Stimulated activated CD4-positive, alpha-beta T cell treated with anti-CD3 and anti-CD28 coated beads, Interleukin-2, amount 100 ng/mL, for 24 hours (primary cell): ENCODE data around the gene MINDY4.

Experiments used
- DNase-seq, 2 donors: peaks; one replicate each; pipeline ENCODE4 v3.0.0-alpha.2; 2020

Gene MINDY4

DNA sequence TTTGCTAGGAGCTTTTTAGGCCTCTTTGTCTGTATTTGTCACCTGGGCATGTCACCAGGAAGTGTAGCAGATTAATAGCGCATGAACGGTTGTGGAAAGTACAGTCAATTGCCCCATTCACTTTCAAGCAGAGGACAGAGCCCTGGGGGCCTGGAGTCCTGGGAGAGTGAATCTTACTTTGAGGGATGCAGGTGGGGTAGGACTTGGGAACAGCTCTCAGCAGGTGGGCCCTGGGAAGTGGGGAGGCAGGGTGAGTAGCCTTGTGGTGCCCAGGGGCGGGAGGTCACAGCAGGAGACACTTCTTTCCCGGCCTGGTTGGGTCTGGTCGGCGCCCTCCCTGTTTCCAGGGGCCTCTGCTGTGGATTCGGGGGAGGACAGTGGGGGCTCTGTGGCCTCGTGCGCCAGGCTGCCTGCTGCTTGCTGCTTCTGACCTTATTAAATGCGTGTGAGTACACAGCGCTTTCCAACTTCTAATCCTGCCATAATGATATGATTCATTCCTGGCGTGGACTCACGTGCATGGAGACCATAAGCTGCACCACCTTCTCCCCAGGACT is 88.8 kb downstream of the MINDY4 start:
- DNase-seq, result no peak

DNA sequence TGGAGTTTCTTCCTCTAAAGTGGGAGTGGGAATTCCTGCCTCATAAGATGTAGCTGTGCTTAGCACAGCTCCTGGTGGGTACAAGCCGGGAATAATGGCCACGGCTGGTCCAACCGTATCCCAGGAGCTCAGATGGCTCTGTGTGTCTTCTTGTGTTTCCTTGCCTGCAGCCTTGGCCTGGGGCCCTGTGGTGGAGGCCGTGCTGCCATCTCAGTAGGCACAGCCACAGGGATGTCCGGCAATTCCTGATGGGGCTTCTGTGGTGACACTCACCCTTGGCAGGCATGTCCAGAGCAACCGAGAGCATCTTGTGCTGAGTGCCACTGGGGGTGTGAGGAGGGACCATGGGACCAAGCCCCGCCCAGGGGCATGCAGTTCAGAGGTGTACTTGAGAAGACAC is 90.4 kb downstream of the MINDY4 start:
- DNase-seq, result no peak

DNA sequence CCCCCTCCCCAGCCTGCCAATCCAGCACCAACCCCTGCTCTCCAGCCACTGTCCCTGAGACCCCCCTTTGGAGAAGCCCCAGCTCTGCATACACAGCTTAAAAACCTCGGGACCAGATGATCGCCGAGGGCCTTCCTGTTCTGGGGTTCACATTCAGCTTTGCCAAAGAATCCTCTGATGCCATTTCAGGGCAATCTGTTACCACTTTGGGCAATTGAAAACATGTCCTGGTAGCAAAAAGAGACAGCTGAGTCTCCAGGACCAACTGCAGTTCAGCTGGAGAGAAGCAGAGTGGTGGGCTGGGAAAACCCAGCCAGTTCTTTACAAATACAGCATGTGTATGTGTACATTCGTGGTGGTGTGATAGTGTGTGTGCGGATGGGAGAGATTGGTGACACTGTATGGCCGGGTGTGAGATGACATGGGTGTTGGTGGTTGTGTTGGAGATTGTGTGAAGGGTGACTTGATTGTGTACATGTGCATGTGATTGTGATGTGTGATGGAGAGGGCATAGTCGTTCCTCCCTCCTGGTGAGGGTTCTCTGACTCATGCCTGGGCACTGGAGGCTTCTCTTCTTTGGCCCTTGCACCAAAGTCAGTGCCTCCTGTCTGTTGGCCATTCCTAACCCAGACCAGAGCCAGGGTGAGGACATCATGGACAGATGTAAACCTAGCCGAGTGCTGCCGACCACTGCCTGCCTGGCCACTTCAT is 91.9 kb downstream of the MINDY4 start:
- no peak for DNase-seq

DNA sequence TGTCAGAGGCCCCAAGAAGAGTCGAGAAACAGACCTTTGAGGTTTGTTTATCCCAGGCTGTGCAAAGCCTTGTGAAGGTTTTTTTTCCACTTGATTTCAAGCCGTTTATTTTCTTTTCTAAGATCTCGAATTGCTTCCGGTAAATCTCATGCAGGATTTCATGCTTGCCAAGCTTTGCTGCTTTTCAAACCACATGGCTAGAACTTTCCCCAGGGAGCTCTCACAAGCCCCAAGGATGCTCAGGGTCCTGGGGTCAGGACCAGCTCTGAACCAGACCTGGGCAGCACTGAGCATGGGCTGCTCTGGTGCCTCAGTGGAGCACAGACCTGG is 92.5 kb downstream of the MINDY4 start:
- DNase-seq, result no peak

DNA sequence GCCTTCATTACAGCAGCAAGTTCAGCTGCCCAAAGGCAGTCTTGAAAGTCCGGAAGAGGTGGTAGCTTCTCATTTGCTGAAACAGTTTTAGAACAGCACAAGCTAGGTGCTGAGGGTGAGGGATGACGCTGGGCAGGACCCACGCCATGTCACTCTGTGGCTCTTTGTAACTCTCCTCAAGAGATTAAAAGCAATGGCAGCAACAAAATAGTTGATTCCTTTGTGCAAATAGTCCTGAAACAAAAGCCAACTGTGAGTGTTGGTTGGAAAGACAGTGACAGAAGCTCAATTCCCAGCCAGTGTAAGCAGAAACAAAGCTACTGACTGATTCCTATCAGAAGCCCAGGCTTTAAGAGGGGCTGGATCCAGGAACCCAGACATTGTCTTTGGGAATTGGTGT is 92.9 kb downstream of the MINDY4 start:
- DNase-seq, result no peak

DNA sequence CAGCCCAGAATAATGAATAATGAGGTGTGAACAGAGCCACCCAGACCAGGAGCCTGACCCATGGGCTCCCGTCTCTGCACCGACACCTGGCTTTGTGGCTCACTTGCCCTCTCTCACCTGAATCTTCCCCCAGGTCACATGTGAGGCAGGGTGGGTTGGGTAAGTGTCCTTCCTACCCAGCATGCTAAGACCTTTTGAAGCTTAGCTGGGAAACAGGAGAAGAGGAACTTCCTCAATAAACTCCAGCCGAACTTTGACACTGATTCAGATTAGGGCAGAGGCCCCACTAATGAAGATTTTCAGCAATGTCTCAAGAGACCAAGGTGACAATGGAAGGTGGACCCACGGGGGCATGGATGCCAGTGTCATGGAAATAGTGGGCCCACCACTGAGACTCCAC is 93.9 kb downstream of the MINDY4 start:
- no peak for DNase-seq

DNA sequence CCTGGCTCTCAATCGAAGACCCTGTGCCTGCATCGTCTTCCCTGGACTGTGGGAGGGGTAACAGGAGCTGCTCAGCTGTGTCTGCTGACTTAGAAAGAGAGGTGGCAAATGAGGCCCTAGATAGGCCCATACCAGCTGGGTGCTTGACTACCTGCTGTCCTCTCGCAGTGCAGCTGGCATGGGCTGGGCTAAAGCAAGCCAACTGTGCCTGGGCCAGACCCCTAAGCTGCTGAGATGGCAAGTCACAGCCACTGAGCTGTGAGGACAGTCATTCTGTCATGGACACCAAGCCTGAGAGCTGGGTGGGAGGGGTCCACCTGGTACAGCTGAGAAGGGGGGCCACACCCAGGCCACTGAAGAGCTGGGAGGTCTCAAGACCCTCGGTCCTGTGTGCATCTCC is 94.6 kb downstream of the MINDY4 start:
- DNase-seq, result no peak

DNA sequence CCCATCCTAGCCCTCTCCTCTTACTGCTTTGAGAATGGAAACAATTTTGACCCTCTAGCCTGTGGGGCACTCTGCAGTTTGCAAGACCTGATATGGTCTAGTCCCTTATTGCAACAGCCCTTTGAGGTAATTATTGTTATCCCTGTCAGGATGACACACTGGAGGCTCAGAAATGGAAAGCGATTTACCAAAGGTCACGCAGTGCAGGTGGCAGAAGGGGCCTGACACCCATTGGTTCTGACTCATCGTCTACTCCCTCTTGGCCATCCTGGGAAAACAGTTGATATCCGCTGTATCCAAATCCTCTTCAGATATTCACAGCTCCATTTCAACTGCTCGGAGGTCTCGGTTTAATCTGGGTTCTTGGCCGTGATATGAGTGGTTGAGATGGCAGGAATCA is 95.7 kb downstream of the MINDY4 start:
- DNase-seq, result no peak

DNA sequence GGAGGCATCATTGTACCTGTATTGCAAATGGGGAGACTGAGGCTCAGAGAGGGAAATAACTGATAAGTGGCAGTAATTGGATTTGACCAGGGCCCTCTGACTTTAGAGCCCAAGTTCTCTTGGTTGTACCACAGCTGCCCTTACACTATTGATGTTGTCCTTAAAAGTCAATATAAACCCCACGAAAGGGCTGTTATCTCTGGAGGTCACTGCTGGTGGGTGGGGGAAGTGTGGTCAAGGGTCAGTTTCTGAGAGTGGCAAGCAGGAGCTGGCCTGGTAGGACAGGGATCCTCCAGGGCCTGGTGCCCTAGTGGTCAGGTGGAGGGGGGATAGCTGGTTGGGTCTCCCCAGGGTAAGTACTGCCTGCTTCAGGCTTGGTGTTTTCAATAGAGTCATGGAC is 96.3 kb downstream of the MINDY4 start:
- no peak for DNase-seq

DNA sequence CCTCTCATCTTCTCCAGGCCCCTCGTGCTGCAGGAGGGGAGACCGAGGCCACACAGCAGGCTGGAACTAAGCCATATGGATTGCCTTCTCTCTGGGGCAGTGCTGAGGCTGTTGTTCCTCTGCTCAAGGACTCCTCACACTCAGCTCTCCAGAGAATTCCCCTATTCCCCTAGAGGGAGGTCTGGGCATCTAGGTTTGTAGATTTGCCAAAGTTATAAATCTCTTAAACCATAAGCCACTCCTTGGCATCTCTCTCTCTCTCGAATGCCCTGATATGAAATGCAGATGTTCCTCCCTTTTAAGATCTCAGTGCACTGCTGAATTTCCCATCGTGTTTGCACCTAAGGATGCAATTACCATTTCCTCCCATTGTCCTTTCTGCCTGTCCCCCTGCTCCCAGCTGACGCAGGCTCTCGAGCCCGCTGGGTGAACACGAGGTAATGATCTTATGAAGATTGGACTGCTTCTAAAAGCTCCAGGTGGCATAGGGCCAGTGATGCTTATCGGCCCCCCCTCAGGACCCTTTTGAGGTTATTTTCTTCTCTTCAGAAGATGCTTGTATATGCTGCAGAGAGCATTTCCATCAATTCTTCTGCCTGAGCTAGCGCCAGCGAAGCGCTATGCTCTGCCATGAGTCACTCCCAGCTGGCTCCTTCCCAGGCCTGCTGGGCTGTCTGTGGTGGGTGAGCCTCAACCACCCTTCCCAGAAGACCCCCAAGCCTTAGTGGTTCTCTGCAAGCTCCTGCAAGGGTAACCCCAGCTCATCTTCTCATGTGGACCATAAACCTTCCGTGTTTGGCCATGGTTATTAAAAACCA is 98.8 kb downstream of the MINDY4 start:
- DNase-seq, result no peak

DNA sequence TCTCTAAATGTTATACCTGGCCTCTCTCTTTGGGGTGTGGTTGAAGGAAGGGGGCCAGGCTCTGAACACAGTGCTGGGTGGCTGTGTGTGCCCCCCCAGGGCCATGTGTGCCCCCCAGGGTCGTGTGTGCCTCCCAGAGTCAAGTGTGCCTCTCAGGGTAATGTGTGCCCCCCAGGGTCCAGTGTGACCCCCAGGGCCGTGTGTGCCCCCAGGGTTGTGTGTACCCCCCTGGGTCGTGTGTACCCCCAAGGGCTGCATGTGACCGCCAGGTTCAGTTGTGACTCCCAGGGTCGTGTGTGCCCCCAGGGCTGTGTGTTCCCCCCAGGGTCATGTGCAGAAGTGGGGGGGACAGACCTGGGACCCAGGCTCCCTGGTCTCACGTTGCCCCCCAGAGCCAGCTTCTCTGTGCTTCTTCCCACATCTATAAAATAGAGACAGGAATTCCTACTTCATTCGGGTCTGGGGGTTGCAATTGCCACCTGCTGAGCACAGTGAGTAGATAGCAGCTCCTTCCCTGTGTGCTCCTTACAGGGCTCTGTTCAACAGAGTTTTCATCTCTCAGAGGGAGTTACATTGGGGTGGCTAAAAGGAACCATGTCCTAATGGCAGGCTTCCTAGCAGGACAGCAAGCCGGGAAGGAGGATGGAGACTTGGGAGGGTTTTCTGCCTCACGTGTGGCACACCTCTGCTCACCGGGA is 99.8 kb downstream of the MINDY4 start:
- DNase-seq, result no peak

DNA sequence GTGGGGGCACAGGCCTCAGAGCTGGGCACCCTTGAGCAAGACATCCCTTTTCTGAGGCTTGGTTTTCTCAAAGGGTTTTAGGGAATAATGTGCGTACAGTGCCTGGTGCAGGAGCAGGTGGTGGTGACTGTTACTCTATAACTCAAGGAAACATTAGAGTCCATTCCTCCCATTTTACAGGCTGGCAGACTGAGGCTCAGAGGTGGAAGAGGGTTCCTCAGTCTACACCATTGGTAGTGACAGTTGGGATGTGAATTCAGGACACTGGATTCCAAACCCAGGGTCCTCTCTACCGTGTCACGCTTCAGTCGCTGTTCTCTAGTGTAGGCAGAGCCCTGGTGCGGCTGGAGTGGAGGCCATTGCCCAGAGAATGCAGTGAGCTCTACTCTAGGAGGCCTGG is 100.4 kb downstream of the MINDY4 start:
- no peak for DNase-seq

DNA sequence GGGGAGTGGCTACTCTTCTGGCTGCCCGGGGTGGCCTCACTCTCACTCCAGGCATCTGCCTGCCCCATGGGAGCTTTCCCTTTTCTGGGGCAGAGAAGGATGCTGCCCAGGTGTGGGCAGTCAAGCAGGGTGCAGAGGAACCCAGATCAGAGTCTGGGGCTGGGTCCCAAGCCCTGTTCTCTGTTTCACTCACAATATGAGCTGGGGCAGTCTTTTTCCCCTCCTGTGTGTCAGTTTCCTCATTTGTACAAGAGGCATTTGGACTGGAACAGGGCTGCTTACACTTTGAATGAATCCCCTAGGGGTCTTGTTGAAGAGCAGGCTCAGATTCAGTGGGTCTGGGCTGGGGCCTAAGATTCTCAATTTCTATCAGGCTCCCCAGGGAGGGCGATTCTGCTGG is 102.0 kb downstream of the MINDY4 start:
- DNase-seq, result no peak

DNA sequence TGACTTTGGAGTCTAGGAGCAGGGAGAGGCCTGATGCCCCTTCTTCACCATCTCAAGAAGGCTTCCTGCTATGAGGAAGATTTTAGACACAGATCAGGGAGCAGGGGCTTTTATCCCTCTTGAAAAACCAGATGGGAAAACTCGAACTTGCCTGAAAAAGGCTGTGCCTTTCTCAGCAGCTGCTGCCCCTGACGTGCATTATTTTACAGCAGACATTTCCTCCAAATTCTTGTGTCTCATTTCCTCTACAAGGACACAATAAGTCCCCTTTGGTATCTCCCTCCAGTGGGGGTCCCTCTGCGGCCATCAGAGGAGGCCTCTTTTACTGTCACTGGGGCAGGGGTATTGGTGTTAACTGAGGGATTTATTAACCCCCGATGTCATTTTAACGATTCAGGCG is 102.4 kb downstream of the MINDY4 start:
- DNase-seq, result no peak

DNA sequence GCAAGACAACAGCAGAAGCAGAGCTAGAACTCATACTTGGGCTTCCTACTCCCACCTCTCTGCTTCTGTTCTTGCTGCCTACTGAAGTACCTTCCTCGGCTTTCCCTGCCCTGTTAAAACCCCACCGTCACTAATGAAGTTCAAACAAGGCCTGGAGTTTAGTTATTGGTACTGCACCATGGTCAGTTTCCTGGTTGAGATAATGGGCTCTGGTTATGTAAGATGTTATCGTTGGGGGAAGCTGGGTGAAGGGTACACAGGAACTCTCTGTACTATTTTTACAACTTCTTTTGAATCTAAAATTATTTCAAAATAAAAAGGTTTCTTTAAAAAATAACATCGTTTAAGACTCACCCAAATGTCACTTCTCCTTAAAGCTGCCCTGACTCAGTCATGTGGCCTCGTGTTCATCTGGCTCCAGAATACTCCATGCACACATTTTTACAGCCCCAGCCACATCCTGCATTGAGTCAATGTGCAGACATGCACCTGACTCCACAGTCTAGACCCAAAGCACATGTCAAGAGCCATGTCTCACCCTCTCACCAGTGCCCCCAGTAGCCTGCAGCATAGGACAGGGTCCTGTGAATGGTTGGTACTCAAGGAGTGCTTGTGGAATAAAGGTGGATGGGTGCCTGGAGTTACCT is 103.6 kb downstream of the MINDY4 start:
- no peak for DNase-seq

DNA sequence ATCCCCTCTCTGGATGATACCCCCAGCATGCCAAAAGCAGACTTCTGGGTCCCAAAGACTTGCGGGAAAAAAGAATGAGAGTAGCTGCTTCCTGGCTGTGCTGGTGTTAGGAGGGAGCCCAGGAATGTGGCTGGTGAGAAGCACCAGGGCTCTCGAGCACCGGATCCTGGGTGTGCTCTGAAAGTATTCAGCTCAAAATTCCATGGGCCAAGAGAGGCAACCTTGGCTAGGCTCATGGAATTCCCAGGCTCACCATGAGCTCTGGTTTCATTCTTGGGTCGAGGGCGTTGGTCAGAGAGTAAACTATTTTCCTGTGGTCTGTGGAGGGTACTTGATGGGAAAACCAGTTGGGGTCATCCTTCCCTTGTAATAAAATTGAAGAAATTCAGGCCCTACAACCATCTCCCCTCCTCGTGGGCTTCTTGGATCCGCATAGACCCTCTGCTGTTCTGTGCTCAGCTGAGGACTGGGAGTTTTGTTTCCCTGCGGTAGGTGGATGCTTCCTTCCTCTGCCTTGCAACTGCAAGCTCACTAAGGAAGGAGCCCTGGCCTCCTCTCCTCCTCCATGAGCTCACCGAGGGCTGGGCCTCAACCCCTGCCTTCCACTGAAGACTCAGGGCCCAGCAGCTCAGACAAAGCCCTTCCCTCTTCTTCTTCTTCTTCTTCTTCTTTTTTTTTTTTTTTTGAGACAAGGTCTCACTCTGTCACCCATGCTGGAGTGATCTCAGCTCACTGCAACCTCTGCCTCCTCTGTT is 106.0 kb downstream of the MINDY4 start:
- DNase-seq, result no peak

DNA sequence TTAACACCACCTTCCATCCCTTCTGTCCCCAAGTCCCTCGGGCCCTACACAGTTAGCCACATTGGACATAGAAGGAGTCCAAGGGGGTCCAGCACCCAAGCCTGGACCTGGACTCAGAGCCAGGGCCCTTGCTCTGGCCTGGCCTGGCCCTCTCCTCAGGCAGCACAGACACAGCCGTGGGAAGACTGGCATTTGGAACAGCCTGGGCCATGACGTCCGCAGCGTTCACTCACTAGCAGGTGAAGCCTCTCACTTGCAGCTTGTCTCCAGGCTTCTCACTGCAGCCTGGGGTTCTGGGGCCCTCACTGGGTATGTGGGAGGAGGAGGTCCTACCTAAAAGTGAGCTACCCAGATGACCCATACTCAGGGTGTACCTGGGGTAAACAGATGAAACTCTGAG is 106.8 kb downstream of the MINDY4 start:
- DNase-seq, result no peak

DNA sequence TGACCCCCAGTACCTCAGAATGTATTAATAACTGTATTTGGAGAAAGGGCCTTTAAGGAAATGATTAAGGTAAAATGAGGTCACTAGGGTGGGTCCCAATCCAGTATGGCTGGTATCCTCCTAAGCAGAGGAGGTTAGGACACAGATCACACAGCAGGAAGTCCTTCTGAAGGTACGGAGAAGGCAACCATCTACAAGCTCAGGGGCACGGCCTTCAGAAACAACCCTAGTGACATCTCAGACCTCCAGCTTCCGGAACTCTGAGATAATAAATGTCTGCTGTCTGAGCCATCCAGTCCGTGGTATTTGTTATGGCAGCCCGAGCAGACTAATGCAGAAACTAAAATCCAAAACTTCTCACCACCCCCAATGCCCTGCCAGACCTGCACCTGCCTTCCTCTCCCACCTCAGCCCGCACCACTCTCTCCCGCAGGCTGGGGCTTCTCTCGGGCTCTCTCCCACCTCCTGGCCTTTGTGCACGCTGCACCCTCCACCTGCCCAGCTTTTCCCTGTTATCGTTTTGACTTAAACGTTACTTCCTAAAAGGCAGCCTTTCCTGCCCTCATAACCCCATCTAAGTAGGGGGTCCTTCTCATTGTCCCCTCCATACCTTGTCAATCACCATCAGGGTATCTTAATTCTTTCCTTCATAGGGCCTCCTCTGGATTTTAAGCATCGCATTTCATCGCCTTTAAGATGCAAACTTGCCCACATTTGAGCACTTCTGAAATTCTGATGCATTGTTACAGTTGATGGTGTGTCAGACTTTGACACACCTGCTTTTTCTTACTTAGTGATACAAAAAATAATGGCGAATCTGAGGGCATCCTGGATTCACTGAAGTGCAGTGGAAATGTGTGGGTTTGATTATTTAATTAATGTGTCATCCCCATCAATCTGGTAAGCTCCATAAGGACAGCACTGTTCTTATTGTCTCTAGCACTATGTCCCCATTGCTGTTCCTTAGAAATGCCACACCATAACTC is 108.2 kb downstream of the MINDY4 start:
- no peak for DNase-seq

DNA sequence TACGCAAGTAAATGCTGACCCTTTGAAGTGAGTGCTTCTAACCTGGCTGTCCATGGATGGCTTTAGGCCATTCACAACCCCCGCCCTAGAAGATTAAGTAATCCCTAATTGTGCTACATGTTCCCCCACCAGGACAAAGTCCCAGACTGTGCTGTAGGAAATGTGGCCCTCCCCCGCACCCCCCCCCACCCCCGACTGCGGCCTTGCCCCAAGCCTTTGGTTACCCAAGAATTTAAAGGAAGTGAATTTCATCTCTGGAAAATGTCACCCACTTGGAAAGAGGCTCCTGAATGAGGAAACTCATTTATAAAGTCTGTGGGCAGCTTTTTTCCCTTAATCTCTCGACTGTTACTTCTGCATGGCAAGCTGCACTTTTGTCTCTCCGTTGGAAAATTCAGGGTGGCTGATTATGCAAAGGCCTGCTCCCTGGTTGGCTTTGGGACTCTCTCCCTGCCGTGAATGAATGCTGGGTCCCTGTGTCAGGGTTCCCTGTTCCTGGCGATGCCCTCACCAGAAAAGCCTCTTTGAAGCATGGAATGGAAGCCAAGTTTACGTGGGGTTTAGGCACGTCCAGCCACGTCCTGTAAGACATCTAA is 109.0 kb downstream of the MINDY4 start:
- DNase-seq, result no peak

DNA sequence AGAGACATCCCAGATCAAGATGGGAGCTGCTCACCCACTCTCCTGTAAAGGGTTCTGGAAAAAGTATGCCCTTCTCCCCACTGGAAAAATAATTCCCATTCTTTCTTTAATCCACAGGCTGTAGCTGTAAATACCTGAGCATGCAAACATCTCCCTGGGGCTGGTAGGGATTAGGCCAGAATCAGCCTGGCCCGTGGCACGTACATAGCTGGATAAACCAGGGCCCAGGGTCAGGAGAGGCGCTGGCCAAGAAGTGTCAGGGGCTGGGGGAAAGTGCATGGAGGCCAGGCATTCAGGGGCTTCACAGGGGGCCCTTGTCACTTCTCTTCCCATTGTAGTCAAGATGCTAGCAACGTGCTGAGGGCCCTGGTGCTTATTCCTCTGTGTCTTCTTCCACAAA is 109.7 kb downstream of the MINDY4 start:
- DNase-seq, result no peak

DNA sequence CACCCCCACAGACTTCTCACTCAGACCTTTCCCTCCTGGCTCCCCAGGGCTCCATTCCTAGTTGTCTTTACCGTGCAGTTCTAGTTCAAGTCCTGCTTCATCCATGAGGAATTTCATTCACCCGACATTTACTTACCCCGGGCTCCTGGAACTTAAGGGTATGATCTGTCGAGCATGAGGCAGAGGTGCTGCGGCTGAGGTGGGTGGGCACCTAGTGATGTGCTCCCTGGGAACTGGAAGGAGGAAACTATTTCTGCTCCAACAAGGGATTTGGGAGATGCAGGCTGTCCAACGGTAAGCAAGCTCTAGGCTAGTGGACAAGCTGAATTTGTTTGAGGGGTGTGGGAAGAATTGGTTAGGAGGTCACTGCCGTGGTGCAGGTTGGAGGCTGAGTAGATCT is 110.2 kb downstream of the MINDY4 start:
- DNase-seq, result no peak
